RWPE2 (cell line): ENCODE data around the gene CDC42.

Source experiments
- ATAC-seq: fragments of 200-7000 bp; cut with Tn5 transposase; 3 replicates; pipeline ENCODE4 v1.9.1; 2021; ENCODE audit warnings: low read depth
- DNase-seq: peaks from one replicate; pipeline ENCODE4 v3.0.0-alpha.2; 2020; ENCODE audit warnings: low spot score
- H3K27ac ChIP-seq: fragments of 450-650 bp; 2 replicates; pipeline ENCODE4 v1.5.1; 2017; ENCODE audit warnings: mild to moderate bottlenecking; ENCODE audit not compliant: poor library complexity, severe bottlenecking
- H3K27me3 ChIP-seq: fragments of 250-450 bp; sonication (Bioruptor Pico); 2 replicates; pipeline ENCODE4 v1.5.1; 2021; ENCODE audit warnings: mild to moderate bottlenecking, moderate library complexity; ENCODE audit not compliant: insufficient read depth, poor library complexity, severe bottlenecking
- H3K36me3 ChIP-seq: fragments of 250-450 bp; sonication (Bioruptor Pico); 2 replicates; pipeline ENCODE4 v1.5.1; 2020; ENCODE audit warnings: low read depth, mild to moderate bottlenecking, moderate library complexity
- H3K4me1 ChIP-seq: fragments of 250-450 bp; sonication (Bioruptor Pico); 2 replicates; pipeline ENCODE4 v1.5.1; 2021; ENCODE audit warnings: mild to moderate bottlenecking, moderate library complexity; ENCODE audit not compliant: insufficient read depth, poor library complexity, severe bottlenecking
- H3K4me3 ChIP-seq: fragments of 250-450 bp; sonication (Bioruptor Pico); 2 replicates; pipeline ENCODE4 v1.5.1; 2021; ENCODE audit warnings: mild to moderate bottlenecking, moderate library complexity; ENCODE audit not compliant: severe bottlenecking
- H3K9me3 ChIP-seq: fragments of 250-450 bp; sonication (Bioruptor Pico); 2 replicates; pipeline ENCODE4 v1.5.1; 2021; ENCODE audit warnings: mild to moderate bottlenecking, moderate library complexity; ENCODE audit not compliant: severe bottlenecking
- CTCF ChIP-seq: fragments of 450-650 bp; IDR thresholded peaks from one replicate; pipeline ENCODE4 v1.5.1; 2017; ENCODE audit warnings: mild to moderate bottlenecking, moderate library complexity; ENCODE audit not compliant: poor library complexity, severe bottlenecking

CDC42 gene

GRCh38 chr1:22043198-22043769 lies 9.2 kb upstream of the CDC42 start:
- DNase-seq (no peak), ATAC-seq (peak; percentile 52)
- no peak for TF ChIP-seq CTCF
- Histone ChIP-seq H3K4me3 (no peak overlapping the region), H3K27me3 (no peaks in the 10 kb centered on the region), H3K27ac (peak overlapping the region; percentile 82), H3K4me1 (peaks cover 55% of the 10 kb centered on the region), H3K9me3 (no peaks in the 10 kb centered on the region), H3K36me3 (no peaks in the 10 kb centered on the region)

- Histone ChIP-seq H3K4me3 (no peak overlapping the region), H3K27ac (peak overlapping the region; percentile 82), H3K9me3 (no peaks in the 10 kb centered on the region), H3K4me1 (peaks cover 50% of the 10 kb centered on the region), H3K36me3 (no peaks in the 10 kb centered on the region), H3K27me3 (no peaks in the 10 kb centered on the region)
- TF ChIP-seq CTCF = no peak
- no peak for DNase-seq
- peak; percentile 64 for ATAC-seq
Measured at GRCh38 chr1:22044690-22045420, 7.7 kb upstream of the CDC42 start.

- Histone ChIP-seq H3K27me3 (no peaks in the 10 kb centered on the region), H3K4me1 (peaks cover 44% of the 10 kb centered on the region), H3K27ac (peak overlapping the region; percentile 82), H3K4me3 (no peak overlapping the region), H3K36me3 (no peaks in the 10 kb centered on the region), H3K9me3 (no peaks in the 10 kb centered on the region)
- DNase-seq (no peak), ATAC-seq (no peak)
- TF ChIP-seq CTCF = no peak
Measured at GRCh38 chr1:22045604-22046228, 6.8 kb upstream of the CDC42 start.

GRCh38 chr1:22048351-22049192 lies 3.9 kb upstream of the CDC42 start:
- H3K36me3 ChIP-seq = no peaks in the 10 kb centered on the region
- no peak overlapping the region for H3K27ac ChIP-seq
- TF ChIP-seq CTCF = no peak
- peaks cover 26% of the 10 kb centered on the region for H3K4me1 ChIP-seq
- H3K9me3 ChIP-seq = no peaks in the 10 kb centered on the region
- no peak for ATAC-seq
- no peak overlapping the region for H3K4me3 ChIP-seq
- no peaks in the 10 kb centered on the region for H3K27me3 ChIP-seq
- DNase-seq = no peak
